Ishikawa (cell line): ENCODE data around the gene SIAH1.

Source experiments
- CEBPB ChIP-seq: IDR thresholded peaks from 2 replicates; pipeline ENCODE4 v1.6.1; 2012
- CREB1 ChIP-seq: IDR thresholded peaks from 2 replicates; pipeline ENCODE4 v1.6.1; 2012; ENCODE audit warnings: low read depth
- EGR1 ChIP-seq: IDR thresholded peaks from 2 replicates; pipeline ENCODE4 v1.6.1; 2012
- FOXM1 ChIP-seq: IDR thresholded peaks from 2 replicates; pipeline ENCODE4 v1.6.1; 2012; ENCODE audit warnings: low read depth, borderline replicate concordance
- MAX ChIP-seq: IDR thresholded peaks from 2 replicates; pipeline ENCODE4 v1.6.1; 2012
- NFIC ChIP-seq: IDR thresholded peaks from 2 replicates; pipeline ENCODE4 v1.6.1; 2012
- RAD21 ChIP-seq: IDR thresholded peaks from 2 replicates; pipeline ENCODE4 v1.6.1; 2012; ENCODE audit warnings: low read depth
- REST ChIP-seq: IDR thresholded peaks from 2 replicates; pipeline ENCODE4 v1.6.1; 2012; ENCODE audit warnings: low read depth, mild to moderate bottlenecking
- TAF1 ChIP-seq: IDR thresholded peaks from 2 replicates; pipeline ENCODE4 v1.6.1; 2012; ENCODE audit warnings: low read depth, mild to moderate bottlenecking
- TEAD4 ChIP-seq: IDR thresholded peaks from 2 replicates; pipeline ENCODE4 v1.6.1; 2012
- USF1 ChIP-seq: IDR thresholded peaks from 2 replicates; pipeline ENCODE4 v1.6.1; 2012
- ZBTB7A ChIP-seq: IDR thresholded peaks from 2 replicates; pipeline ENCODE4 v1.6.1; 2012; ENCODE audit warnings: low read depth

GRCh38 chr16:48318630-48319029 is 66.6 kb downstream of the SIAH1 start:
- TF ChIP-seq NFIC, result no peak
- TF ChIP-seq TEAD4, result no peak
- TF ChIP-seq FOXM1, result no peak
- TF ChIP-seq CREB1, result no peak
- no peak for TF ChIP-seq TAF1
- no peak for TF ChIP-seq REST
- TF ChIP-seq RAD21, result no peak
- no peak for TF ChIP-seq EGR1
- no peak for TF ChIP-seq MAX
- TF ChIP-seq ZBTB7A, result no peak
- TF ChIP-seq CEBPB, result no peak
- no peak for TF ChIP-seq USF1
